Endometrial microvascular endothelial cells (primary cell): ENCODE results near the gene SLC6A15. TPM values are rescaled to one million over a fixed set of nuclear protein-coding genes. Genes with fewer than 3 reads are reported as not detected.

ENCODE experiments used
- in situ Hi-C: cut with HindIII; loops from 2 replicates; pipeline ENCODE4 v1.10.0; 2017; ENCODE audit warnings: low sequenced_read_pairs, low pct_unique_long_range_greater_than_20kb; ENCODE audit errors: inconsistent ontology term
- total RNA-seq: library from RNA; depleted of rRNA; stranded (reverse); fragments of >200 nt; gene quantifications from one replicate; pipeline ENCODE4 v1.2.3, GENCODE V29; 2015; ENCODE audit errors: inconsistent ontology term

The SLC6A15 gene
- total RNA-seq, 1 donor from 2014 or later = 3.4 TPM

DNA sequence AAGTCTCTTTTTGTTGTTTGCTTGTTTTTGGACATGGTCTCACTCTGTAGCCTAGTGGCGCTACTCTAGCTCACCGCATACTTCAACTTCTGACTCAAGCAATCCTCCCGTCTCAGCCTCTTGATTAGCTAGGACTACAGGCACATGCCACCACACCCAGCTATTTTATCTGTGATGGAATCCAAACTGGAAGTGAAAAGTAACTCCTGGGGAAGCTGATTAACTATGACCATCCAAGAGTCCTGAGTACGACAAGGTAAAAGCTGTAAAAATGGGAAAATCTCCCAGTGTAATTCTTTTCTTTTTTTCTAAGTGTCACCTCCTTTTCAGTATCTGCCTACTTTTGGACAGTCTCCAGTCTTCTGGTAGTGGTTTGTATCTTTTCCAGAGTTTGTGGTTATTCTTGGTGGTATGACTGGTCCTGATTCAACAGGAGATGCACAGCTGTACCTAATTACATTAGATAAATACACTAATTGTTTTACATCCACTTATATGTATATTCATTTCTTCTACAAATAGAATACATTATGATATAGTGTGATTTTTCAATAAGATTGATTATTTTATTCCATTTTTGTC is 97.8 kb downstream of the SLC6A15 start:
- in situ Hi-C loops = no loop called here

DNA sequence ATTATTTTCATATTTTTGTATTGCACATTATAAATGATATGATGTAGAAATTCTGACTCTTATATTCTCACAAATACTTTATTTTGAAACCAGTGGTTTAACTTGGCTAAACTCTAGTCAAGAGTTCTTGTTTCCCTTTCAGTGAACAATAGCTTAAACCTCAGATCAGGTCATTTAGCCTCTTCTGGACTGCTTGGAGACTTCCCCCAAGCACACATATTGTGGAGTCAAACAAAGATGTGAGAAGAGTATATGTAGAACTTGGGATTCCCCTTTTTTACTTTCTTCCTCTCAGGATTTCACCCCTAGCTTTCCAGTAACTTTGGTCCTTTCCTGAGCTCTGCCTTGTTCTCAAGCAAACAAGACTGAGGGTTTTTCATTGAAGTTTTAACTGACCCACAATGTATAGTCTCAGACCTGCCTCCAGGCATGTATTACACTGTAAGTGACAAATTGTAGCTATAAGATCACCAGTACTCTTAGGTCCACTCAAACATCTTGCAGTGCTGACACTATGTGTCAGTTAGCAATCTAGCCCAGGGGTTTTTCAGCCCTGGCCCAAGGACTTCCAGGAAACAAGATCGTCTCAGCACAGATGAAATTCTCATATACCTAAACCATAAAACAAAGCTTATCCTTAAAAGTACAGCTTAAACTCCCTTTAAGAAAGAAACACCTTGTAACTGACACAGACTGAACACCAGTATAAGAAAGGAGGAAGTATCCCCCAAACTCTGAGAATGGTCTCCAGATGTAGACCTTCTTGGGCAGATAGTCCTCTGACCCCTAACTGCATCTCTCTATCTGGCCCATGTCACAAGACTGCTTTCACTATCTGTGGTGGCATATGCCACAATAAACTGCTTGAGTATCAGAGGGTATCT is 98.6 kb downstream of the SLC6A15 start:
- in situ Hi-C loops = no loop called here

DNA sequence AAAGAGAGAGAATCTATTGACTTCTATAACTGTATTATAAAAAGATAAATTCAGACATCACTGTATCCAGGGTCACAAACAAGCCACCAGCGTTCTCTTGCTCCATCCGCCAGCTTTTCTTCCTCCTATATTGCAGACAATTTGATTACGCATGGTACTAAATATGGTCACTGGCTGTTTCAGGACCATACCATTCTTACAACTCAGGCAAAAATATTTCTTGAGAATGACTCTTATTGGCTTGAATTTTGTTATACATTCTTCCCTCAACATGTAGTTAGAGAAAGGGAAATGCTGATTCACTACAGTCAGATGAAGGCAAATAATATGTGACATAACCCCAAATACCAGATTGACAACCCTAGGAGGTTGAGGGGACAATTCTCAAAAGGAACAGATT is 101.3 kb downstream of the SLC6A15 start:
- in situ Hi-C loops = no loop called here

DNA sequence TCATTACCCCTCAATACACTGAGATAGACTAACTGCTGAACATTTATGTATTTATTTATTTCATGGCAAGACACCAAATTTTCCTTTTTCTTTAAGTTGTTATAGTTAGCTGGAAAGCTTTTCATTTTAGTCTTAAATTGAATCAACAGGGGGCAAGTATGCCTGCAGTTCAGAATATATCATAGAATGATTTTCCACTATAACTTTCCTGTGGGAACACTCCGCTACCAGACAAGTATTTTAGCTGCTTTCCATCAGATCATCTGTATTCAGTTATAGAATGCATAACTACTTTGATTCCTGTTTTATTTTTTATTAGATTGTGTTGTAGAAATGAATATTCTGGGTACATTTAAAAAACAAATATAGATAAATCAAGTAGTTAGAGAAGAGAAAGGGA is 102.0 kb downstream of the SLC6A15 start:
- in situ Hi-C loops = no loop called here

Other genes starting within 250 kb of the SLC6A15 start
- gene TSPAN19, start 123.5 kb upstream of the SLC6A15 start, total RNA-seq = not detected
- gene LRRIQ1, start 123.6 kb upstream of the SLC6A15 start, total RNA-seq = not detected